NCI-H1694 treated with DMSO at 0.1 percent for 48 hours (cell line): Measurements from ENCODE around the gene ABCG2.

Source experiments
- DNase-seq: peaks from one replicate; lab custom pipeline; 2025; lab: John Stamatoyannopoulos, UW

The ABCG2 gene

DNA sequence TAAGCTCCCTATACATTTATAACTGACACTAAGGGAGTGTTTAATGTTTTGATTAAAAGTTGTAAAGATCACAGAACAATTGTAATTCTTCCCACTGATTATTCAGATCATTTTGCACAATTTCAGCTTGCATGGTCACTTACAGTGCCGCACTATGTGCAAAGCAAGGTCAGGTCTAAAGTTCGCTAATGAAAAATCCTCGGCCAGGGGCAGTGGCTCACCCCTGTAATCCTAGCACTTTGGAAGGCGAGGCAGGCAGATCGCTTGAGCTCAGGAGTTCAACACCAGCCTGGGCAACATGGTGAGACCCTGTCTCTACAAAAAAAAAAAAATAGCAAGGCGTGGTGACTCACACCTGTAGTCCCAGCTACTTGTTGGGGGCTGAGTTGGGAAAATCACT lies 94.0 kb downstream of the ABCG2 start:
- no peak for DNase-seq

DNA sequence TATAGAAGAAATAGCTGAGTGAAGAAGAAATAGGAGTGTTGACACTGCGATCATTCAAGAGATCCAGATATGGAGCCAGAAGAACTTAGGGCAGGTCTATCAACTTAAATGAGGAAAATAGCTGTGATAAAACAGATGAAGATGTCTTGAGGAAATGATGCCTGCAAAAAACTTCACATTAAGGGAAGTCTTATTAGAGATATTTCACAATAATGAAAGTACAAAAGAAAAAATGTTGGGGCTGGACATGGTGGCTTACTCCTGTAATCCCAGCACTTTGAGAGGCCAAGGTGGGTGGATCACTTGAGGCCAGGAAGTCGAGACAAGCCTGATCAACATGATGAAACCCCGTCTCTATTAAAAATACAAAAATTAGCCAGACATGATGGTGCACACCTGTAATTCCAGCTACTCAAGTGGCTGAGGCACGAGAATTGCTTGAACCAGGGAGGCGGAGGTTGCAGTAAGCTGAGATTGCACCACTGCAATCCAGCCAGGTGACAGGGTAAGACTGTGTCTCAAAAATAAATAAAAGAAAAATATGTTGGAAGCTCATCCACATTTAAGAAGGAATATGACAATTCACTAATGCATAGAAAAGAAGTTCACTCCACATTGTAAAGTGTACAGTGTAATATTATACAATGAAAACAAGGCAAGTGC lies 94.7 kb downstream of the ABCG2 start:
- DNase-seq, result no peak

DNA sequence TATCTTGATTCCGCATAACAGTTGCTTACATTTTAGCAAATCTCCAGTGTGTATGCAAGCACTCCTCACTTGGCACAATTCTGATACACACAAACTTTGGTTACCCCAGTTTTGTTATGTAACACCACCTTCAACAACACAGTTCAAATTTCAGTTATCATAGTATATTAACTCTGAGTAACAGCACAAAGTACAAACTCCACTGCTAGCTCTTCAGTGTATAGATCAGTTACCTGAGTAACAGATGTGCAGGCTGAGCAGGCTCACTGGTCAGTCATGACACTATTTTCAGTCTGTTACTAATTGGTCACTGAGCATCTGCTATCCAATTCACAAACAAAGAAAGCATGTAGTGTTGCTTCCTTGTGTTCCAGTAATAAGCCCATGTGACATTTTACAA lies 95.6 kb downstream of the ABCG2 start:
- no peak for DNase-seq

DNA sequence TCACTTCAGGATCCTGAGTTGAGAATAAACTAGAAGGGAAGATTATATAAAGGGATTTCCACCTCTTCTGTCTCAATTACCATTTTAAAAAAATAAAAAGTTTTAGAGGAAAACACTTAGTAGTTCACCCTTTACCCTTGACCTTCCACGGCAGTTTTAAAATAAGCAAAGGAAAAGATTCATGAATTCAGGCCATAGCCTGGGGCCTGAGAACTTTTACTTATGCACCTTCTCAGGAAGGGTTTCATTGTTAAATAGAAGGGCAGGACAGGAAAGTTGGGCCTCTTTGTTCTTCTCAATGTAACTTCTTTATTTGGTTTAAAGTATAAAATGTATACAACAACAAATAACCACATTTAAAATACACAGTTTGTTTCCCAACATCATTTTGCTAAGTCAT lies 96.1 kb downstream of the ABCG2 start:
- no peak for DNase-seq

DNA sequence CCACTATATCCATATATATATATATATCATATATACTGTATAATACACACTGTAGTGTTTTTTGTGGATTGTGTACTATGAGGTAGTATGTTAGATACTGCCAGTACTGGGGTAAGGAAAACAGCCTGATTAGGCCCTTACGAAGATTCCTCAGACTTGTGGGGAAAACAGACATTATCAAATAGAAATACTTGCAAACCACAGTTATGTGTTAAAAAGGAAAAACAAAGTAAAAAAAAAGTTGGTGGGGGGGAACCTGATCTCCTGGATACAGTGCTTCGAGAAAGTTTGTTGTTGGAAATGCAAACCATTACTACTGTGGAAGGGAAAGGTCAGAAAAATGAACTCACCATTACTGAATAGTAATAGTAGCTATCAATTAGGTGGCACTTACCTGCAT lies 98.0 kb downstream of the ABCG2 start:
- no peak for DNase-seq

DNA sequence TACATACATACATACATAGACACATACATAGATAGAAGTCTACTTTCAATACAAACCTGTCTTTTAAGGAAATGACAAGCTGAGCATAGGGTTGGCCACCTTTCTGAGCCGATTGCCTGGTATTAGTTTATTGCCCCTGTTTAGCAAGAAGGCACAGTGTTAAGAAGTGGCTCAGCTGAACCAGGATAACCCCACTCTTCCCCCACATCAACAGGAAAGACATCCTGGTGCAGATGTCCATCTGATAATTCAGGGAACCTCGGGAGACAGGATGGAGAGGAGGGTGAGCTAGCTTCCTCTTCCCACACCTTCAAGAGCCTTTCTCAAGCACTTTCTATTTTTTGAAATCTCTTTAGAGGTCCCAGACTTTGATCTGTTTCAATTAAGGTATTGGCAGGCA lies 98.7 kb downstream of the ABCG2 start:
- DNase-seq, result no peak

DNA sequence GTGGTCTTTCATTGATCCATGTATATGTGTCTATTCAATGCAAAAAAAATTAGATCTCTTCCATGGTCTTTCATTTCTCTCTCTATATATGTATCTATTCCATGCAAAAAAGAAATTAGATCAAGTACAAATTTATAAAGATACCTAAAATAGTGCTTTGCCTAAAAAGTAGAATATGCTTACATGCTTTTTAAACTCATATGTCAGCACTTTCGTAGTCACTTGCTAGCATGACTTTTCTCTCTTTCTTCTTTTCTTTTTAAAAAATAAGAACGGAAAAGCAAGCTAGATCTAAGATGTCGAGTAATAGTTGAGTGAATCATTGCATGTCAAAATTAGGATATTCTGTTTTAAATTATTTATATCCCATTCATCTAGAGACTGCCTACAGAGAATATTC lies 100.1 kb downstream of the ABCG2 start:
- no peak for DNase-seq

DNA sequence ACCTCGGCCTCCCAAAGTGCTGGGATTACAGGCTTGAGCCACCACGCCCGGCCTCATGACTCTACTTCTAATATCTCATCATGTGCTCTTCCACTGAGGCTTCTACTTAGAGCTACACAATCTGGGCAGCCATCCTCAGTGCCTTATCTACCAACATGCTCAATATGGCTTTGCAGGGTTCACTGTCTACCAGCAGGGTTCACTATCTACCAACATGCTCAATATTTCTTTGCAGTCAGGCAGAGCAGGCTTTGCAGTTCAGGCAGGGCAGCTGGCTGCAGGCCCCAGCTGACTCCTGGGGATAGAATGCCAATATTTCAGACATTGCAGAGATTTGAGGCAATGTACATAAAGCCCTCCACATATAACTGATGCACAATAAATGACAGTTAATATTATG lies 103.5 kb downstream of the ABCG2 start:
- DNase-seq, result peak; percentile 14

DNA sequence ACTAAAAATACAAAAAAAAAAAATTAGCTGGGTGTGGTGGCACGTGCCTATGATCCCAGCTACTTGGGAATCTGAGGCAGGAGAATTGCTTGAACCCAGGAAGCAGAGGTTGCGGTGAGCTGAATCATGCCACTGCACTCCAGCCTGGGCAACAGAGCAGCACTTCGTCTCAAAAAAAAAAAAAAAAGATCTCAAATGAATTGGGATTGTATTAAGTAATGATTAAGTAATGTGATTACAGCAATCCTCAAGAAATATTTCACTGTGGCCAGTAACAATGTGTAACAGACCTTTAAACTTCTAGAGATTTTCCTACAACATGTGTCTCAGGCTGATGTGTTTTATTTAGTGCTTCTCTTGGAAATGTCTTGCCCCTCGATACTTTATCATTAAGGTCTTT lies 104.2 kb downstream of the ABCG2 start:
- DNase-seq, result no peak

DNA sequence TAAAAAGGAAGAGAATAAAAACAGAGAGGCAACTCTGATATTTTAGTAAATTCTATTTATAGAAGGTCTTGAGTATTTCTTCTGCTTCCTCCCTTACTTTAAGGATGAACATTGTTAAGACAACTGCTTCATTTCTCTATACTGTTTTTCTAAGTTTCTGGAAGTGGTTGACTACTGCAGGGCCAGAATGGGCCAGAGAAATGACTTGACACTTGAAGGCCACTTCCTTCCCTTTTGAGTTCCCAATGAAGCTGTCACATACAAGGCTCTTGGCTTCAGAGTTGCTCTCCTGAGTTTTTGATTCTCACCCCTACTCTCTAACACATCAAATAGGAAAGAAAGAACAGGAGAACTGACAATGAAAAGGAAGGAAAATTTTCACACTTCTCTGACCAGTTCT lies 113.4 kb downstream of the ABCG2 start:
- DNase-seq, result no peak

DNA sequence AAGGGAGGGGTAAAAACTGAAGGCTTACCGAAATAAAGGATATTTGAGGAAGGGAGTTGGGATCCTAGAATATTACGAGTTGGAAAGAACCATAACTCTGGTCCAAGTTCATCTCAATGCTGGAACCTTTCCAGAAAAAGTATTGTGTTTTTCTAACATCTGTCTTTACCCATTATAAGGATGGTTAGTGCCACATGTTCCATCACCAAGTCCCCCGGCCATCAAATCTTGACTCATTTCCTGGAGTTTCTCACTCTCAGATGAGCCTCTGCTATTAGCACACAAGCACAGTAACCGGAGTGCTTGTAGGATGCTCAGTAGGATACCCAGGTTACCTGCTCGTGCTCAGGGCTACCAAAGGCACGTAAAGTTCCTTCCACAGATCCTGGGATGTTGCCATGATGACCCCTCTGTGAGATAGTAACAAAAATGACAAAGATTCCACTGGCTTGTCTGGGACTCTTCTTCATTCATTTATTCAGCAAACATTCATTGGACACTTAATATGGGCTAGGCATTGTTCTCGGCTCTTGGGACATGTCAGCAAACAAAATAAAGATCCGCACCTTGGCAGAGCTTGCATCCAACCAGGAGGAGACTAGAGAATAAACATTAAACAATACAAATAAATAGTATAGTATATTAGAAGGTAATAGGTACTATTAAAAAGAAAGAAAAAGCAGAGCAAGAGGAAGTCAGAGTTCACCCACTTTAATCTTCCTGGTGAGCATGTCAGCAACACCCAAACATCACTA lies 114.7 kb downstream of the ABCG2 start:
- no peak for DNase-seq

DNA sequence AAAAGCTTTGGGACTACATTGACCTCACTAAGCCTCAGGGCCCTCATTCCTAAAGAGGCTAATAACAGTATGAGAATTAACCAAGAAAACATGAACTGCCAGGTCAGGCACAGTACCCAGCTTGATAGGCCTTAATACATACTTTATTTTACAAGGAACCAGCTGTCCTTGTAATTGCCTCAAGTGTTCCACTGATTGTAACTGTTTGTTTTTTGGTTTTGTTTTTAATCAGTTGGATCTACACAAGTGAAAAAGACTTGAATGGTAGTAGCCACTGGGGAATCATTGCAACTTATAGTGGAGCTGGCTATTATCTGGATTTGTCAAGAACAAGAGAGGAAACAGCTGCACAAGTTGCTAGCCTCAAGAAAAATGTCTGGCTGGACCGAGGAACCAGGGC lies 115.4 kb downstream of the ABCG2 start:
- DNase-seq, result no peak

DNA sequence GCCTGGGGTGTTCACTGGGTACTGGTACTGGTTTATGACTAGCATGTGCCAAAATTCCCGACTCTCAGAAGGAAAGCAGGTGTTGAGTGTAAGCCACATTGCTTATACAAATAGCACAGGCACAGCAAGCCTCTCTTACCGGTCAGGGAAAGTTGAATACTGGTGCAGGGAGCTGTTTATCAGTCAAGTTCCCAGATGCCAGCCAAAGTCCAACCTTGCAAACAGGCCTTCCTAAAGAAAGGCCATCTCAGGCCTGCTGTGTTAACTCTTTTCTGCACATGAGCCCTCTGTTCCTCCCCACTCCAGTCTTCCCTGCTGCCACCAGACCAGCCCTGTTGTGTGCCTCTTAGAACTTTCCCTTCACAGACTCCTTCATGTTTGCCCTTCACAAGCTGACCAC lies 116.8 kb downstream of the ABCG2 start:
- DNase-seq, result no peak

DNA sequence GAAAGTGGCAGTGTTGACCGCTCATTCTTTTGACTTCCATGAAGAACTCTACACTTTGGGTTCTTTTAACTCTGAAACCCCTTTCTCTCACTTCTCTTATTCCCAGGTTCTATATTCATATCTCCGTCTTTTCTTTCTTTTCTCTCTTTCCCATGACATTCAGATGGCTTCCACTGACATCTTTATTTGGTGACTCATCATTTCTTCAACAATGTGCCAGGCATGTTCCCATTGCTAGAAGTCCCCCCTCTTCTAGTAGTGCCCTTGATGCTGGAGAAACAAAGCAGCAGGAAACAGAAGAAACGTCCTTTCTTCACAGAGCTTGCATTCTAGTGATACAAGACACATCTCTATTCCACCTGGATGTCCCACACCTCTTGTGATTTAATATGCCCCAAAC lies 117.7 kb downstream of the ABCG2 start:
- no peak for DNase-seq
